Karpas-422 (cell line): Measurements from ENCODE around the gene CLNS1A. TPM values are rescaled to one million over a fixed set of nuclear protein-coding genes. Genes with fewer than 3 reads are reported as not detected.

Source experiments
- DNase-seq: peaks from one replicate; pipeline ENCODE4 v3.0.0-alpha.2; 2015
- H2AFZ ChIP-seq: fragments of 200-600 bp; sonication (generic); 2 replicates; pipeline ENCODE4 v1.6.1; 2014; ENCODE audit warnings: antibody characterized with exemption, low read length, mixed read lengths
- H3K27ac ChIP-seq: fragments of 200-600 bp; sonication (generic); 2 replicates; pipeline ENCODE4 v1.5.1; 2014; ENCODE audit warnings: mild to moderate bottlenecking, low read length, moderate library complexity
- H3K27me3 ChIP-seq: fragments of 200-600 bp; sonication (generic); 2 replicates; pipeline ENCODE4 v1.6.1; 2014; ENCODE audit warnings: low read length, mixed read lengths
- H3K36me3 ChIP-seq: fragments of 200-600 bp; sonication (generic); 2 replicates; pipeline ENCODE4 v1.6.1; 2014; ENCODE audit warnings: low read length, mixed read lengths; ENCODE audit not compliant: insufficient read depth
- H3K4me1 ChIP-seq: fragments of 200-600 bp; sonication (generic); 2 replicates; pipeline ENCODE4 v1.6.1; 2014; ENCODE audit warnings: mild to moderate bottlenecking, low read length, mixed read lengths
- H3K4me2 ChIP-seq: fragments of 200-600 bp; sonication (generic); 2 replicates; pipeline ENCODE4 v1.6.1; 2014; ENCODE audit warnings: low read length, low read depth, mild to moderate bottlenecking; ENCODE audit not compliant: poor library complexity, severe bottlenecking
- H3K4me3 ChIP-seq: fragments of 200-600 bp; sonication (generic); 2 replicates; pipeline ENCODE4 v1.5.1; 2014; ENCODE audit warnings: mild to moderate bottlenecking, antibody characterized with exemption, low read length, mixed read lengths
- H3K79me2 ChIP-seq: fragments of 200-600 bp; sonication (generic); 2 replicates; pipeline ENCODE4 v1.6.1; 2014; ENCODE audit warnings: mild to moderate bottlenecking, low read length, mixed read lengths
- H3K9ac ChIP-seq: fragments of 200-600 bp; sonication (generic); 2 replicates; pipeline ENCODE4 v1.6.0; 2014; ENCODE audit warnings: low read length
- H3K9me2 ChIP-seq: fragments of 200-600 bp; sonication (generic), shearing (Covaris generic); replicated peaks from 2 replicates; pipeline ENCODE4 v1.6.0; 2014; ENCODE audit warnings: mild to moderate bottlenecking, low read length, moderate library complexity; ENCODE audit not compliant: insufficient read depth
- H3K9me3 ChIP-seq: fragments of 300-700, 200-600 bp; sonication (generic); 2 replicates; pipeline ENCODE4 v1.6.1; 2014; ENCODE audit warnings: low read length, mixed read lengths
- H4K20me1 ChIP-seq: fragments of 200-600 bp; sonication (generic); 2 replicates; pipeline ENCODE4 v1.6.1; 2014; ENCODE audit warnings: mild to moderate bottlenecking, antibody characterized with exemption, low read length, low read depth; ENCODE audit not compliant: insufficient read depth
- total RNA-seq: library from RNA; depleted of rRNA; stranded (reverse); fragments of >200 nt; shearing (Covaris generic); gene quantifications from 2 replicates; pipeline ENCODE4 v1.2.3, GENCODE V29; 2014; ENCODE audit warnings: low replicate concordance

Gene CLNS1A
- total RNA-seq, 1 experiment from 2014 or later = 223 TPM

GRCh38 chr11:77661670-77662069 lies 24.1 kb upstream of the CLNS1A start:
- H3K4me2 ChIP-seq = peak overlapping the region; percentile 71
- H2AFZ ChIP-seq = no peak overlapping the region
- H3K27me3 ChIP-seq = no peaks in the 10 kb centered on the region
- no peaks in the 10 kb centered on the region for H3K9me3 ChIP-seq
- peak; percentile 70 for DNase-seq
- H3K4me1 ChIP-seq = peaks cover 46% of the 10 kb centered on the region
- no peaks in the 10 kb centered on the region for H4K20me1 ChIP-seq
- H3K4me3 ChIP-seq = peak overlapping the region; percentile 50
- no peaks in the 10 kb centered on the region for H3K9me2 ChIP-seq
- H3K79me2 ChIP-seq = no peaks in the 10 kb centered on the region
- H3K27ac ChIP-seq = peak overlapping the region; percentile 86
- peaks cover 9% of the 10 kb centered on the region; the same call in 1 of the 2 replicates for H3K36me3 ChIP-seq
- peak overlapping the region; percentile 46 for H3K9ac ChIP-seq

- Histone ChIP-seq H3K9me3 (no peaks in the 10 kb centered on the region), H4K20me1 (no peaks in the 10 kb centered on the region), H3K9ac (peak overlapping the region; percentile 46), H3K9me2 (no peaks in the 10 kb centered on the region), H3K36me3 (peaks cover 9% of the 10 kb centered on the region; the same call in 1 of the 2 replicates), H2AFZ (no peak overlapping the region), H3K4me3 (peak overlapping the region; percentile 50), H3K4me2 (peak overlapping the region; percentile 71), H3K27me3 (no peaks in the 10 kb centered on the region), H3K27ac (peak overlapping the region; percentile 86), H3K79me2 (no peaks in the 10 kb centered on the region), H3K4me1 (peaks cover 53% of the 10 kb centered on the region)
- peak; percentile 69 for DNase-seq
Observed at GRCh38 chr11:77660947-77661346, 23.4 kb upstream of the CLNS1A start.

- Histone ChIP-seq H4K20me1 (no peaks in the 10 kb centered on the region), H3K79me2 (no peaks in the 10 kb centered on the region), H2AFZ (no peak overlapping the region), H3K27me3 (no peaks in the 10 kb centered on the region), H3K9ac (no peak overlapping the region), H3K9me2 (no peaks in the 10 kb centered on the region), H3K4me2 (no peak overlapping the region), H3K27ac (no peak overlapping the region), H3K4me1 (peaks cover 51% of the 10 kb centered on the region), H3K9me3 (no peaks in the 10 kb centered on the region), H3K36me3 (no peaks in the 10 kb centered on the region), H3K4me3 (no peak overlapping the region)
- no peak for DNase-seq
Observed at GRCh38 chr11:77658213-77659013, 20.8 kb upstream of the CLNS1A start.

GRCh38 chr11:77656362-77656761 lies 18.8 kb upstream of the CLNS1A start:
- H3K9me3 ChIP-seq = no peaks in the 10 kb centered on the region
- H3K9ac ChIP-seq = no peak overlapping the region
- H2AFZ ChIP-seq = no peak overlapping the region
- no peaks in the 10 kb centered on the region for H3K9me2 ChIP-seq
- peaks cover 33% of the 10 kb centered on the region for H3K4me1 ChIP-seq
- DNase-seq = no peak
- no peaks in the 10 kb centered on the region for H4K20me1 ChIP-seq
- H3K79me2 ChIP-seq = no peaks in the 10 kb centered on the region
- no peak overlapping the region for H3K4me3 ChIP-seq
- H3K27ac ChIP-seq = no peak overlapping the region
- H3K4me2 ChIP-seq = no peak overlapping the region
- H3K36me3 ChIP-seq = no peaks in the 10 kb centered on the region
- no peaks in the 10 kb centered on the region for H3K27me3 ChIP-seq

- no peak overlapping the region for H3K4me3 ChIP-seq
- H3K4me2 ChIP-seq = no peak overlapping the region
- H3K27ac ChIP-seq = no peak overlapping the region
- no peaks in the 10 kb centered on the region for H3K9me2 ChIP-seq
- no peak overlapping the region for H2AFZ ChIP-seq
- no peaks in the 10 kb centered on the region for H3K36me3 ChIP-seq
- H4K20me1 ChIP-seq = no peaks in the 10 kb centered on the region
- no peak overlapping the region for H3K9ac ChIP-seq
- no peaks in the 10 kb centered on the region for H3K79me2 ChIP-seq
- H3K27me3 ChIP-seq = no peaks in the 10 kb centered on the region
- no peak for DNase-seq
- no peaks in the 10 kb centered on the region for H3K9me3 ChIP-seq
- H3K4me1 ChIP-seq = peaks cover 18% of the 10 kb centered on the region
Observed at GRCh38 chr11:77654770-77655434, 17.3 kb upstream of the CLNS1A start.

GRCh38 chr11:77650123-77650522 lies 12.5 kb upstream of the CLNS1A start:
- no peak overlapping the region for H2AFZ ChIP-seq
- H3K9me2 ChIP-seq = no peaks in the 10 kb centered on the region
- no peaks in the 10 kb centered on the region for H3K36me3 ChIP-seq
- no peak overlapping the region for H3K9ac ChIP-seq
- peaks cover 3% of the 10 kb centered on the region for H3K4me1 ChIP-seq
- H3K9me3 ChIP-seq = no peaks in the 10 kb centered on the region
- DNase-seq = no peak
- H3K27ac ChIP-seq = no peak overlapping the region
- H3K79me2 ChIP-seq = no peaks in the 10 kb centered on the region
- H3K27me3 ChIP-seq = no peaks in the 10 kb centered on the region
- H3K4me2 ChIP-seq = no peak overlapping the region
- no peak overlapping the region for H3K4me3 ChIP-seq
- H4K20me1 ChIP-seq = no peaks in the 10 kb centered on the region

GRCh38 chr11:77647654-77648305 lies 10.2 kb upstream of the CLNS1A start:
- H3K79me2 ChIP-seq = no peaks in the 10 kb centered on the region
- H3K27me3 ChIP-seq = no peaks in the 10 kb centered on the region
- H2AFZ ChIP-seq = no peak overlapping the region
- no peak overlapping the region for H3K27ac ChIP-seq
- no peaks in the 10 kb centered on the region for H3K4me1 ChIP-seq
- H3K9me2 ChIP-seq = no peaks in the 10 kb centered on the region
- H3K9ac ChIP-seq = no peak overlapping the region
- no peak overlapping the region for H3K4me2 ChIP-seq
- no peaks in the 10 kb centered on the region for H3K9me3 ChIP-seq
- no peak overlapping the region for H3K4me3 ChIP-seq
- H3K36me3 ChIP-seq = no peaks in the 10 kb centered on the region
- no peak for DNase-seq
- no peaks in the 10 kb centered on the region for H4K20me1 ChIP-seq

- H3K36me3 ChIP-seq = no peaks in the 10 kb centered on the region
- no peaks in the 10 kb centered on the region for H3K4me1 ChIP-seq
- no peak overlapping the region for H3K4me3 ChIP-seq
- H3K9me2 ChIP-seq = no peaks in the 10 kb centered on the region
- H3K9ac ChIP-seq = no peak overlapping the region
- DNase-seq = no peak
- H3K79me2 ChIP-seq = no peaks in the 10 kb centered on the region
- no peaks in the 10 kb centered on the region for H3K27me3 ChIP-seq
- H3K4me2 ChIP-seq = no peak overlapping the region
- no peak overlapping the region for H2AFZ ChIP-seq
- H3K27ac ChIP-seq = no peak overlapping the region
- no peaks in the 10 kb centered on the region for H3K9me3 ChIP-seq
- no peaks in the 10 kb centered on the region for H4K20me1 ChIP-seq
Observed at GRCh38 chr11:77644887-77645286, 7.3 kb upstream of the CLNS1A start.
